Lung (tissue), 12 donors: ENCODE results near the gene BEST2. TPM values are rescaled to one million over a fixed set of nuclear protein-coding genes. Genes with fewer than 3 reads are reported as not detected.

Experiments
- ATAC-seq: fragments of 200-7000 bp; cut with Tn5 transposase; one replicate; pipeline ENCODE4 v1.9.1; 2020; ENCODE audit warnings: moderate number of reproducible peaks; ENCODE audit not compliant: insufficient read depth, low FRiP score
- DNase-seq, 3 donors: peaks; one replicate each; pipeline ENCODE4 v3.0.0-alpha.2; 2013 to 2017
- H3K27ac ChIP-seq, 2 donors: one replicate each; pipeline ENCODE4 v1.5.1; 2013; ENCODE audit warnings: mild to moderate bottlenecking in 2 of 2, moderate library complexity in 2 of 2, control low read depth in 1 of 2, inconsistent platforms in 1 of 2, low read depth in 1 of 2, low read length in 1 of 2
- H3K27me3 ChIP-seq, 3 donors: one replicate each; pipeline ENCODE4 v1.5.1; 2013; ENCODE audit warnings: low read length in 2 of 3; ENCODE audit not compliant: control insufficient read depth in 3 of 3, insufficient read depth in 3 of 3
- H3K36me3 ChIP-seq, 4 donors: one replicate each; pipeline ENCODE4 v1.5.1; 2013; ENCODE audit warnings: low read length in 4 of 4, mild to moderate bottlenecking in 1 of 4, moderate library complexity in 1 of 4; ENCODE audit not compliant: control insufficient read depth in 4 of 4, insufficient read depth in 4 of 4
- H3K4me1 ChIP-seq, 5 donors: one replicate each; pipeline ENCODE4 v1.5.1; 2013; ENCODE audit warnings: low read length in 5 of 5, mild to moderate bottlenecking in 2 of 5, moderate library complexity in 1 of 5; ENCODE audit not compliant: control insufficient read depth in 5 of 5, insufficient read depth in 5 of 5
- H3K4me3 ChIP-seq: one replicate; pipeline ENCODE4 v1.5.1; 2013; ENCODE audit warnings: mild to moderate bottlenecking, control low read depth, moderate library complexity
- H3K9ac ChIP-seq, 2 donors: one replicate each; pipeline ENCODE4 v1.5.1; 2013; ENCODE audit warnings: low read length in 2 of 2, control low read depth in 1 of 2; ENCODE audit not compliant: insufficient read depth in 1 of 2
- H3K9me3 ChIP-seq, 4 donors: one replicate each; pipeline ENCODE4 v1.5.1; 2013; ENCODE audit warnings: low read length in 3 of 4, mild to moderate bottlenecking in 1 of 4, moderate library complexity in 1 of 4; ENCODE audit not compliant: control insufficient read depth in 4 of 4, insufficient read depth in 3 of 4
- CTCF ChIP-seq: IDR thresholded peaks from 2 replicates; pipeline ENCODE4 v1.5.1; 2012; ENCODE audit warnings: mild to moderate bottlenecking; ENCODE audit errors: control extremely low read depth, extremely low read depth
- WGBS, 2 donors: extraction: QIAGEN DNeasy Blood & Tissue Kit; methylation state at CpG; one replicate each; pipeline ENCODE4 v1.1.7; 2013; 5-methylcytosine and 5-hydroxymethylcytosine counted together
- polyA plus RNA-seq, 2 donors: library from polyadenylated mRNA; stranded (reverse); fragments of 200-250 nt; gene quantifications; one replicate each; pipeline ENCODE4 v1.2.1, GENCODE V29; 2013
- total RNA-seq, 2 donors: library from RNA; depleted of rRNA in 1 of 2; stranded (reverse); fragments of >200 nt in 1 of 2; gene quantifications; one replicate each; pipeline ENCODE4 v1.2.1, GENCODE V29; 2014 to 2021
- donor health status: control.
- donor health status: control.
- donor health status: Bipolar disorder and iron deficiency.
- donor health status: healthy.
- donor health status: DM: yes; HTN: yes; CAD: no.

The BEST2 gene
- total and polyA plus RNA-seq, 4 donors: 0.02 TPM; not detected in 3

GRCh38 chr19:12778017-12778904, 26.7 kb downstream of the BEST2 start:
- peaks cover 0 to 47% (median 19%) of the 10 kb centered on the region in 5 donors for H3K4me1 ChIP-seq
- no peak for TF ChIP-seq CTCF

GRCh38 chr19:12778905-12779161, 27.2 kb downstream of the BEST2 start:
- H3K27ac ChIP-seq: peak overlapping the region; percentile 86 to 91
- H3K4me3 ChIP-seq: no peak overlapping the region
- ATAC-seq (no peak), DNase-seq (no peak)
- peaks cover 0 to 53% (median 22%) of the 10 kb centered on the region in 5 donors for H3K4me1 ChIP-seq
- H3K36me3 ChIP-seq: peaks cover 0 to 3% (median 0%) of the 10 kb centered on the region in 4 donors
- H3K27me3 ChIP-seq: no peaks in the 10 kb centered on the region
- 34 to 48% methylated on average over 6 of the region's 6 CpGs for WGBS, 2 donors
- H3K9me3 ChIP-seq: no peaks in the 10 kb centered on the region
- TF ChIP-seq CTCF: no peak
- peak overlapping the region in 1 of 2 donors; percentile 72 for H3K9ac ChIP-seq

More at GRCh38 chr19:12778017-12778904, 26.7 kb downstream of the BEST2 start:
- Histone ChIP-seq H3K9me3 (no peaks in the 10 kb centered on the region), H3K4me3 (peak overlapping the region; percentile 42), H3K9ac (peak overlapping the region; percentile 37 to 72), H3K27me3 (no peaks in the 10 kb centered on the region), H3K27ac (peak overlapping the region; percentile 86 to 91), H3K36me3 (peaks cover 0 to 3% (median 0%) of the 10 kb centered on the region in 4 donors)
- 2 to 3% methylated on average over 43 to 44 of the region's 44 CpGs for WGBS, 2 donors
- peak; percentile 84 to 90 (median 86) for DNase-seq
- ATAC-seq: peak; percentile 3

- no peak for TF ChIP-seq CTCF
- H3K27me3 ChIP-seq: no peaks in the 10 kb centered on the region
- peak overlapping the region; percentile 86 to 91 for H3K27ac ChIP-seq
- 33 to 62% methylated on average over 15 of the region's 15 CpGs for WGBS, 2 donors
- DNase-seq (peak; percentile 95), ATAC-seq (no peak)
- no peaks in the 10 kb centered on the region for H3K9me3 ChIP-seq
- H3K4me1 ChIP-seq: peaks cover 0 to 58% (median 27%) of the 10 kb centered on the region in 5 donors
- H3K4me3 ChIP-seq: no peak overlapping the region
- H3K9ac ChIP-seq: peak overlapping the region in 1 of 2 donors; percentile 24
- peaks cover 0 to 2% (median 0%) of the 10 kb centered on the region in 4 donors for H3K36me3 ChIP-seq
These were observed 27.8 kb downstream of the BEST2 start for GRCh38 chr19:12779162-12779993.
